SK-N-SH (cell line): ENCODE results near the gene DNMT3A. TPM values are rescaled to one million over a fixed set of nuclear protein-coding genes. Genes with fewer than 3 reads are reported as not detected.

Source experiments
- CTCF ChIA-PET: fragments of 300-600, 350-600 bp; formaldehyde crosslinking; extraction: SDS; loops from one replicate; lab custom pipeline; 2021; lab: Yijun Ruan, JAX
- POLR2A ChIA-PET: fragments of 350-600 bp; sonication (Branson Sonifier 250); formaldehyde crosslinking; extraction: SDS; loops from one replicate; lab custom pipeline; 2020; ENCODE audit warnings: antibody characterized with exemption, inconsistent platforms; lab: Yijun Ruan, JAX
- DNase-seq: peaks from one replicate; pipeline ENCODE4 v3.0.0; 2012
- H2AFZ ChIP-seq: fragments of 200-600 bp; sonication (generic); 2 replicates; pipeline ENCODE4 v1.8.1; 2016; ENCODE audit warnings: antibody characterized with exemption, mild to moderate bottlenecking, low read depth
- H3F3A ChIP-seq: fragments of 200-600 bp; sonication (generic); replicated peaks from 2 replicates; pipeline ENCODE3; 2016; ENCODE audit warnings: antibody characterized with exemption, mild to moderate bottlenecking; ENCODE audit not compliant: insufficient read depth
- H3K27ac ChIP-seq, 2 experiments: fragments of 200-500 bp in 1 of 2; fragments of 200-600 bp in 1 of 2; sonication (Bioruptor generic) in 1 of 2; sonication (generic), shearing (Covaris generic) in 1 of 2; 2 replicates each; pipeline versions ENCODE4 v1.5.1 to v1.6.1; 2014 to 2016; ENCODE audit warnings: low read depth in 2 of 2, inconsistent platforms in 1 of 2, low read length in 1 of 2, mild to moderate bottlenecking in 1 of 2, mixed read lengths in 1 of 2
- H3K27me3 ChIP-seq: fragments of 200-600 bp; sonication (generic), shearing (Covaris generic); 2 replicates; pipeline ENCODE4 v1.6.1; 2016; ENCODE audit warnings: mixed run types; ENCODE audit not compliant: insufficient read depth
- H3K36me3 ChIP-seq, 2 experiments: fragments of 200-500 bp in 1 of 2; fragments of 200-600 bp in 1 of 2; sonication (Bioruptor generic) in 1 of 2; sonication (generic) in 1 of 2; replicated peaks in 1 of 2; 2 replicates each; pipeline versions ENCODE3 to v1.5.1; 2014 to 2016; ENCODE audit warnings: low read length in 1 of 2, mild to moderate bottlenecking in 1 of 2; ENCODE audit not compliant: insufficient read depth in 2 of 2, control insufficient read depth in 1 of 2
- H3K4me1 ChIP-seq, 2 experiments: fragments of 200-500 bp in 1 of 2; fragments of 200-600 bp in 1 of 2; sonication (Bioruptor generic) in 1 of 2; sonication (generic), shearing (Covaris generic) in 1 of 2; 2 replicates each; pipeline versions ENCODE4 v1.5.1 to v1.6.1; 2014 to 2016; ENCODE audit warnings: low read depth in 1 of 2, low read length in 1 of 2, mixed run types in 1 of 2; ENCODE audit not compliant: insufficient read depth in 2 of 2, control insufficient read depth in 1 of 2
- H3K4me2 ChIP-seq: fragments of 200-600 bp; sonication (generic), shearing (Covaris generic); 2 replicates; pipeline ENCODE4 v1.6.1; 2017; ENCODE audit warnings: mixed run types
- H3K4me3 ChIP-seq, 2 experiments: fragments of 200-500 bp in 1 of 2; fragments of 200-600 bp in 1 of 2; sonication (Bioruptor generic) in 1 of 2; sonication (generic), shearing (Covaris generic) in 1 of 2; 2 replicates each; pipeline versions ENCODE4 v1.5.1 to v1.8.1; 2014 to 2016; ENCODE audit warnings: low read depth in 2 of 2, inconsistent platforms in 1 of 2, low read length in 1 of 2, mild to moderate bottlenecking in 1 of 2, mixed read lengths in 1 of 2, moderate library complexity in 1 of 2
- H3K79me2 ChIP-seq: fragments of 200-600 bp; sonication (generic); 2 replicates; pipeline ENCODE4 v1.8.1; 2017; ENCODE audit warnings: mild to moderate bottlenecking; ENCODE audit not compliant: insufficient read depth
- H3K9ac ChIP-seq: fragments of 200-600 bp; sonication (generic); 2 replicates; pipeline ENCODE4 v1.6.1; 2017; ENCODE audit warnings: mixed run types
- H3K9me2 ChIP-seq: fragments of 200-600 bp; sonication (generic); 2 replicates; pipeline ENCODE4 v1.6.1; 2017; ENCODE audit warnings: mixed run types
- H3K9me3 ChIP-seq: fragments of 200-600 bp; sonication (generic); 2 replicates; pipeline ENCODE4 v1.6.1; 2017; ENCODE audit warnings: mixed run types, mild to moderate bottlenecking, moderate library complexity
- H4K20me1 ChIP-seq: fragments of 200-600 bp; sonication (generic); 2 replicates; pipeline ENCODE4 v1.6.1; 2017; ENCODE audit warnings: mild to moderate bottlenecking, mixed run types; ENCODE audit not compliant: insufficient read depth
- EP300 ChIP-seq, 2 experiments: IDR thresholded peaks; 2 replicates each; pipeline versions ENCODE4 v1.4.0 to v1.6.1; 2012; ENCODE audit warnings: borderline replicate concordance in 1 of 2, low read depth in 1 of 2, low read length in 1 of 2
- FOSL2 ChIP-seq: IDR thresholded peaks from 2 replicates; pipeline ENCODE4 v1.4.0; 2012; ENCODE audit warnings: low read depth, mild to moderate bottlenecking, moderate library complexity, borderline replicate concordance
- GABPA ChIP-seq: IDR thresholded peaks from 2 replicates; pipeline ENCODE4 v1.4.0; 2012; ENCODE audit warnings: low read depth, mild to moderate bottlenecking
- GATA2 ChIP-seq: sonication (generic); formaldehyde crosslinking; IDR thresholded peaks from 2 replicates; pipeline ENCODE4 v1.5.0; 2020; ENCODE audit warnings: mild to moderate bottlenecking, missing genetic modification reagents
- MEF2A ChIP-seq: IDR thresholded peaks from 2 replicates; pipeline ENCODE4 v1.4.0; 2012; ENCODE audit warnings: low read depth, borderline replicate concordance
- MXI1 ChIP-seq: IDR thresholded peaks from 2 replicates; pipeline ENCODE4 v1.6.1; 2012; ENCODE audit warnings: mild to moderate bottlenecking, low read depth, low read length, improper control_type of control experiment
- NFIC ChIP-seq: IDR thresholded peaks from 2 replicates; pipeline ENCODE4 v1.4.0; 2012; ENCODE audit warnings: borderline replicate concordance
- RCOR1 ChIP-seq: fragments of 150-350 bp; IDR thresholded peaks from 2 replicates; pipeline ENCODE4 v1.6.1; 2017; ENCODE audit warnings: antibody characterized with exemption, low read length
- RXRA ChIP-seq: IDR thresholded peaks from 2 replicates; pipeline ENCODE4 v1.4.0; 2012; ENCODE audit warnings: low read depth, mild to moderate bottlenecking, borderline replicate concordance
- TAF1 ChIP-seq: IDR thresholded peaks from 2 replicates; pipeline ENCODE4 v1.6.1; 2012; ENCODE audit warnings: low read depth, mild to moderate bottlenecking, low read length, moderate library complexity, borderline replicate concordance
- TCF12 ChIP-seq: IDR thresholded peaks from 2 replicates; pipeline ENCODE4 v1.4.0; 2012
- TEAD4 ChIP-seq: IDR thresholded peaks from 2 replicates; pipeline ENCODE4 v1.4.0; 2012; ENCODE audit warnings: mild to moderate bottlenecking, borderline replicate concordance; ENCODE audit not compliant: insufficient read depth
- WGBS: methylation state at CpG from one replicate; pipeline ENCODE4 v1.1.6; 2017; ENCODE audit warnings: low lambda C conversion rate; 5-methylcytosine and 5-hydroxymethylcytosine counted together
- polyA plus RNA-seq, 3 experiments: library from polyadenylated mRNA; depleted of rRNA; stranded (reverse); fragments of >200 nt; gene quantifications; 2 replicates each; pipeline ENCODE4 v1.2.3, GENCODE V29; 2012
- TF ChIP-seq, protein P1 (sequence below): IDR thresholded peaks from 2 replicates; pipeline ENCODE4 v1.4.0; 2012; ENCODE audit warnings: low read depth, borderline replicate concordance
- TF ChIP-seq, protein P2 (sequence below): fragments of 200-600 bp; sonication (generic); IDR thresholded peaks from 2 replicates; pipeline ENCODE4 v1.6.1; 2017; ENCODE audit warnings: antibody characterized with exemption, mild to moderate bottlenecking, moderate library complexity
- TF ChIP-seq, protein P3 (sequence below): IDR thresholded peaks from 2 replicates; pipeline ENCODE4 v1.6.1; 2012; ENCODE audit warnings: mild to moderate bottlenecking, low read depth, low read length, moderate library complexity
- TF ChIP-seq, protein P4 (sequence below): IDR thresholded peaks from 2 replicates; pipeline ENCODE4 v1.4.0; 2012; ENCODE audit warnings: low read depth
- TF ChIP-seq, protein P5 (sequence below): IDR thresholded peaks from 2 replicates; pipeline ENCODE4; 2012

DNMT3A gene
- polyA plus RNA-seq, 1 of the 3 experiments (the other 2 are of a cell fraction), result 5.6 TPM

DNA sequence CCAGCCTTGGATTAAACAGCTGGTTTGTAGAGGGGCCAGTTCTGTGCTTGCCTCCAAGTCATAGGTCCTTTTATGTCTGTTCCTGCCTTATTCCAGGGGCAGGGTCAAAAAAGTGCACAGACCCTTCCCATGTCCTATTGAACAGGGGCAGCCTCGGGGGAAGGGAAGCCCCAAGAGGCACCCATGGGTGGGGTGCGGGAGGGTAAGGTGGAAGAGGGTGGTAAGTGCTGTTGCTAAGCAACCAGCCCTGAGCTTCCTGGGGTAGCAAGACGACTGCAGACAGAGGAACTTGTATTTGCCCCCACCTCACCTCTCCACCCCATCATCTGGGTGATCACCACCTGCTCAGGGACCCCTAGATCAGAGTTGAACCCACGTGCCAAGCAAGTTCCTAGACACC lies 7.7 kb downstream of the DNMT3A start:
- DNase-seq, result no peak
- 95% methylated on average over 4 of the region's 4 CpGs for WGBS
- POLR2A ChIA-PET, result interaction anchor here (1.4 kb wide), 1 partner anchor 19 kb away, joined by 7 read pairs; no protein-coding TSS in a partner anchor
- Histone ChIP-seq H3K4me2 (no peak overlapping the region), H3K4me1 (peaks cover 0 to 88% of the 10 kb centered on the region in 2 experiments; a peak in 2 of 4 replicates), H3K36me3 (peaks cover 0 to 3% of the 10 kb centered on the region in 2 experiments), H3K9me3 (no peaks in the 10 kb centered on the region), H3K79me2 (peaks cover 20% of the 10 kb centered on the region), H3F3A (no peaks in the 10 kb centered on the region), H3K4me3 (no peak overlapping the region), H2AFZ (no peak overlapping the region), H3K27me3 (no peaks in the 10 kb centered on the region), H3K9me2 (no peaks in the 10 kb centered on the region), H3K27ac (peak overlapping the region in 1 of 2 experiments; percentile 5; a peak in 1 of 4 replicates), H4K20me1 (peaks cover 85% of the 10 kb centered on the region), H3K9ac (no peak overlapping the region)
- CTCF ChIA-PET, result interaction anchor here (0.8 to 11.3 kb wide), 6 partner anchors 8 to 387 kb away, joined by 3 to 117 read pairs (median 4); partner anchors contain the start of gene DNMT3A
- TF ChIP-seq NFIC (no peak), GATA2 (CRISPR knock-in tag) (no peak), FOSL2 (no peak), TCF12 (no peak), GABPA (no peak), TAF1 (no peak), RCOR1 (no peak), MEF2A (no peak), TEAD4 (no peak), RXRA (no peak), EP300 (IDR thresholded peaks at IDR 0.05; ENCODE audit: borderline replicate concordance in 1 of 2, low read depth in 1 of 2, low read length in 1 of 2) (no peak), MXI1 (no peak)
- TF ChIP-seq, protein P1, sequence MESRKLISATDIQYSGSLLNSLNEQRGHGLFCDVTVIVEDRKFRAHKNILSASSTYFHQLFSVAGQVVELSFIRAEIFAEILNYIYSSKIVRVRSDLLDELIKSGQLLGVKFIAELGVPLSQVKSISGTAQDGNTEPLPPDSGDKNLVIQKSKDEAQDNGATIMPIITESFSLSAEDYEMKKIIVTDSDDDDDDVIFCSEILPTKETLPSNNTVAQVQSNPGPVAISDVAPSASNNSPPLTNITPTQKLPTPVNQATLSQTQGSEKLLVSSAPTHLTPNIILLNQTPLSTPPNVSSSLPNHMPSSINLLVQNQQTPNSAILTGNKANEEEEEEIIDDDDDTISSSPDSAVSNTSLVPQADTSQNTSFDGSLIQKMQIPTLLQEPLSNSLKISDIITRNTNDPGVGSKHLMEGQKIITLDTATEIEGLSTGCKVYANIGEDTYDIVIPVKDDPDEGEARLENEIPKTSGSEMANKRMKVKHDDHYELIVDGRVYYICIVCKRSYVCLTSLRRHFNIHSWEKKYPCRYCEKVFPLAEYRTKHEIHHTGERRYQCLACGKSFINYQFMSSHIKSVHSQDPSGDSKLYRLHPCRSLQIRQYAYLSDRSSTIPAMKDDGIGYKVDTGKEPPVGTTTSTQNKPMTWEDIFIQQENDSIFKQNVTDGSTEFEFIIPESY, result no peak
- TF ChIP-seq, protein P2, sequence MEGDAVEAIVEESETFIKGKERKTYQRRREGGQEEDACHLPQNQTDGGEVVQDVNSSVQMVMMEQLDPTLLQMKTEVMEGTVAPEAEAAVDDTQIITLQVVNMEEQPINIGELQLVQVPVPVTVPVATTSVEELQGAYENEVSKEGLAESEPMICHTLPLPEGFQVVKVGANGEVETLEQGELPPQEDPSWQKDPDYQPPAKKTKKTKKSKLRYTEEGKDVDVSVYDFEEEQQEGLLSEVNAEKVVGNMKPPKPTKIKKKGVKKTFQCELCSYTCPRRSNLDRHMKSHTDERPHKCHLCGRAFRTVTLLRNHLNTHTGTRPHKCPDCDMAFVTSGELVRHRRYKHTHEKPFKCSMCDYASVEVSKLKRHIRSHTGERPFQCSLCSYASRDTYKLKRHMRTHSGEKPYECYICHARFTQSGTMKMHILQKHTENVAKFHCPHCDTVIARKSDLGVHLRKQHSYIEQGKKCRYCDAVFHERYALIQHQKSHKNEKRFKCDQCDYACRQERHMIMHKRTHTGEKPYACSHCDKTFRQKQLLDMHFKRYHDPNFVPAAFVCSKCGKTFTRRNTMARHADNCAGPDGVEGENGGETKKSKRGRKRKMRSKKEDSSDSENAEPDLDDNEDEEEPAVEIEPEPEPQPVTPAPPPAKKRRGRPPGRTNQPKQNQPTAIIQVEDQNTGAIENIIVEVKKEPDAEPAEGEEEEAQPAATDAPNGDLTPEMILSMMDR, result no peak
- TF ChIP-seq, protein P3, sequence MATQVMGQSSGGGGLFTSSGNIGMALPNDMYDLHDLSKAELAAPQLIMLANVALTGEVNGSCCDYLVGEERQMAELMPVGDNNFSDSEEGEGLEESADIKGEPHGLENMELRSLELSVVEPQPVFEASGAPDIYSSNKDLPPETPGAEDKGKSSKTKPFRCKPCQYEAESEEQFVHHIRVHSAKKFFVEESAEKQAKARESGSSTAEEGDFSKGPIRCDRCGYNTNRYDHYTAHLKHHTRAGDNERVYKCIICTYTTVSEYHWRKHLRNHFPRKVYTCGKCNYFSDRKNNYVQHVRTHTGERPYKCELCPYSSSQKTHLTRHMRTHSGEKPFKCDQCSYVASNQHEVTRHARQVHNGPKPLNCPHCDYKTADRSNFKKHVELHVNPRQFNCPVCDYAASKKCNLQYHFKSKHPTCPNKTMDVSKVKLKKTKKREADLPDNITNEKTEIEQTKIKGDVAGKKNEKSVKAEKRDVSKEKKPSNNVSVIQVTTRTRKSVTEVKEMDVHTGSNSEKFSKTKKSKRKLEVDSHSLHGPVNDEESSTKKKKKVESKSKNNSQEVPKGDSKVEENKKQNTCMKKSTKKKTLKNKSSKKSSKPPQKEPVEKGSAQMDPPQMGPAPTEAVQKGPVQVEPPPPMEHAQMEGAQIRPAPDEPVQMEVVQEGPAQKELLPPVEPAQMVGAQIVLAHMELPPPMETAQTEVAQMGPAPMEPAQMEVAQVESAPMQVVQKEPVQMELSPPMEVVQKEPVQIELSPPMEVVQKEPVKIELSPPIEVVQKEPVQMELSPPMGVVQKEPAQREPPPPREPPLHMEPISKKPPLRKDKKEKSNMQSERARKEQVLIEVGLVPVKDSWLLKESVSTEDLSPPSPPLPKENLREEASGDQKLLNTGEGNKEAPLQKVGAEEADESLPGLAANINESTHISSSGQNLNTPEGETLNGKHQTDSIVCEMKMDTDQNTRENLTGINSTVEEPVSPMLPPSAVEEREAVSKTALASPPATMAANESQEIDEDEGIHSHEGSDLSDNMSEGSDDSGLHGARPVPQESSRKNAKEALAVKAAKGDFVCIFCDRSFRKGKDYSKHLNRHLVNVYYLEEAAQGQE, result no peak
- TF ChIP-seq, protein P4, sequence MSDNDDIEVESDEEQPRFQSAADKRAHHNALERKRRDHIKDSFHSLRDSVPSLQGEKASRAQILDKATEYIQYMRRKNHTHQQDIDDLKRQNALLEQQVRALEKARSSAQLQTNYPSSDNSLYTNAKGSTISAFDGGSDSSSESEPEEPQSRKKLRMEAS, result no peak
- TF ChIP-seq, protein P5, sequence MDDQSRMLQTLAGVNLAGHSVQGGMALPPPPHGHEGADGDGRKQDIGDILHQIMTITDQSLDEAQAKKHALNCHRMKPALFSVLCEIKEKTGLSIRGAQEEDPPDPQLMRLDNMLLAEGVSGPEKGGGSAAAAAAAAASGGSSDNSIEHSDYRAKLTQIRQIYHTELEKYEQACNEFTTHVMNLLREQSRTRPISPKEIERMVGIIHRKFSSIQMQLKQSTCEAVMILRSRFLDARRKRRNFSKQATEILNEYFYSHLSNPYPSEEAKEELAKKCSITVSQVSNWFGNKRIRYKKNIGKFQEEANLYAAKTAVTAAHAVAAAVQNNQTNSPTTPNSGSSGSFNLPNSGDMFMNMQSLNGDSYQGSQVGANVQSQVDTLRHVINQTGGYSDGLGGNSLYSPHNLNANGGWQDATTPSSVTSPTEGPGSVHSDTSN, result no peak
